ENCODE measurements around the gene SOD2. TPM values are rescaled to one million over a fixed set of nuclear protein-coding genes. Genes with fewer than 3 reads are reported as not detected.
"Not testable (repeated sequence)": the region's sequence is repeated elsewhere in the genome, so short reads cannot be mapped to it uniquely, and the experiment has no call there.

Gene SOD2
- total RNA-seq, 1 experiment from 2014 or later: 80.5 TPM

- H4K20me1 ChIP-seq (ENCODE audit: control insufficient read depth, insufficient read depth, insufficient read length); DNase-seq; H2BK20ac ChIP-seq (ENCODE audit: low read depth, low read length, poor library complexity, severe bottlenecking); H3K23ac ChIP-seq (ENCODE audit: insufficient read length, low read depth, low read length); H4K8ac ChIP-seq (replicated peaks; ENCODE audit: insufficient read length, low read depth, low read length); H2BK15ac ChIP-seq (ENCODE audit: low read depth, low read length); H2AK5ac ChIP-seq (ENCODE audit: insufficient read length, low read length); H3K4ac ChIP-seq (ENCODE audit: low read depth, low read length); H2BK120ac ChIP-seq (ENCODE audit: low read depth, low read length, poor library complexity, severe bottlenecking); H3K36me3 Mint-ChIP-seq (ENCODE audit: insufficient read depth in 1 of 3, low read depth in 3 of 3); H3K18ac ChIP-seq (ENCODE audit: insufficient read length, low read depth, low read length); H3K27ac ChIP-seq (ENCODE audit: insufficient read length, low read depth, low read length); H3K4me2 ChIP-seq (ENCODE audit: insufficient read depth, insufficient read length, low read length); H3K4me3 Mint-ChIP-seq; H3K79me2 ChIP-seq (ENCODE audit: insufficient read depth, low read length); H3K9ac ChIP-seq (ENCODE audit: extremely low read depth, insufficient read length, low read length); H3K79me1 ChIP-seq (ENCODE audit: insufficient read depth, low read depth, low read length, poor library complexity, severe bottlenecking); H3T11ph ChIP-seq (ENCODE audit: low read length); H2BK5ac ChIP-seq (ENCODE audit: insufficient read length, low read length); H3K9me3 Mint-ChIP-seq; H3K4me1 Mint-ChIP-seq; H4K5ac ChIP-seq (ENCODE audit: insufficient read length, low read depth, low read length); H3K23me2 ChIP-seq (ENCODE audit: insufficient read length, low read depth, low read length, poor library complexity, severe bottlenecking); H3K27ac Mint-ChIP-seq; H3K14ac ChIP-seq (ENCODE audit: insufficient read depth, low read length); H3K27me3 ChIP-seq (ENCODE audit: insufficient read depth, low read length); H2AFZ ChIP-seq (ENCODE audit: low read length); H3K56ac ChIP-seq (ENCODE audit: insufficient read length, low read depth, low read length); H3K4me1 ChIP-seq (ENCODE audit: insufficient read depth, low read length); H3K9me3 ChIP-seq (ENCODE audit: control insufficient read depth, low read depth, low read length); H4K91ac ChIP-seq (ENCODE audit: insufficient read length, low read depth, low read length); H2BK12ac ChIP-seq (ENCODE audit: insufficient read length, low read depth, low read length): not testable (repeated sequence)
- peaks cover 15% of the 10 kb centered on the region; the same call in 1 of the 2 replicates for H3K27me3 Mint-ChIP-seq (ENCODE audit: low read depth)
- no CpG with 5 or more reads among the region's 4 CpGs for WGBS (ENCODE audit: extremely low coverage, insufficient read length, low lambda C conversion rate)
Observed at GRCh38 chr6:159710603-159711002, 17.6 kb upstream of the SOD2 start.

Data from H9 (cell line).